HepG2 (cell line): ENCODE results near the gene SNAPIN. TPM values are rescaled to one million over a fixed set of nuclear protein-coding genes. Genes with fewer than 3 reads are reported as not detected.

ENCODE experiments used
- ASH2L ChIP-seq: fragments of 300-600, 200-600 bp; sonication (generic); IDR thresholded peaks from 2 replicates; pipeline ENCODE4 v1.7.0; 2017; ENCODE audit warnings: low read depth, mild to moderate bottlenecking, moderate library complexity, mixed read lengths, low read length; ENCODE audit not compliant: insufficient read length
- ATF7-NPFF ChIP-seq: sonication (generic); formaldehyde crosslinking; IDR thresholded peaks from 2 replicates; pipeline ENCODE4 v1.8.1; 2023; ENCODE audit warnings: mild to moderate bottlenecking, low read depth, missing genetic modification reagents, moderate library complexity
- ETV5 ChIP-seq: IDR thresholded peaks from 2 replicates; pipeline ENCODE4 v1.6.1; 2018; ENCODE audit warnings: missing biosample characterization, missing genetic modification reagents, inconsistent platforms, borderline replicate concordance
- GATAD2A ChIP-seq: IDR thresholded peaks from 2 replicates; pipeline ENCODE4 v1.6.1; 2016
- MBD4 ChIP-seq: IDR thresholded peaks from 2 replicates; pipeline ENCODE4 v1.6.1; 2012; ENCODE audit warnings: low read length, inconsistent platforms, borderline replicate concordance
- MED1 ChIP-seq: sonication (generic); formaldehyde crosslinking; IDR thresholded peaks from 2 replicates; pipeline ENCODE4 v1.4.0; 2020; ENCODE audit warnings: missing genetic modification reagents
- MXD4 ChIP-seq: IDR thresholded peaks from 2 replicates; pipeline ENCODE4 v1.6.1; 2016; ENCODE audit warnings: mild to moderate bottlenecking, missing biosample characterization, missing genetic modification reagents
- NCOA2 ChIP-seq: sonication (generic); formaldehyde crosslinking; IDR thresholded peaks from 2 replicates; pipeline ENCODE4 v1.8.0; 2022; ENCODE audit warnings: inconsistent platforms
- NFYC ChIP-seq: IDR thresholded peaks from 2 replicates; pipeline ENCODE4 v1.6.1; 2016; ENCODE audit warnings: missing genetic modification reagents, missing compliant biosample characterization
- RNF2 ChIP-seq: fragments of 450-650 bp; conservative IDR thresholded peaks from 2 replicates; pipeline ENCODE4 v1.6.1; 2016; ENCODE audit warnings: low read depth
- SAFB2 ChIP-seq: sonication (generic); formaldehyde crosslinking; IDR thresholded peaks from 2 replicates; pipeline ENCODE4 v1.5.1; 2020; ENCODE audit warnings: missing genetic modification reagents, low read depth, mild to moderate bottlenecking, borderline replicate concordance
- SALL1 ChIP-seq: sonication (generic); formaldehyde crosslinking; IDR thresholded peaks from 2 replicates; pipeline ENCODE4 v1.8.0; 2022; ENCODE audit warnings: mild to moderate bottlenecking, missing genetic modification reagents
- SOX5 ChIP-seq: IDR thresholded peaks from 2 replicates; pipeline ENCODE4 v1.6.1; 2016; ENCODE audit warnings: borderline replicate concordance
- SP4 ChIP-seq: sonication (generic); formaldehyde crosslinking; IDR thresholded peaks from 2 replicates; pipeline ENCODE4 v1.8.1; 2023; ENCODE audit warnings: mild to moderate bottlenecking, missing genetic modification reagents
- SP5 ChIP-seq: IDR thresholded peaks from 2 replicates; pipeline ENCODE4 v1.6.1; 2016; ENCODE audit warnings: low read depth, borderline replicate concordance
- ZEB1 ChIP-seq: IDR thresholded peaks from 2 replicates; pipeline ENCODE4 v1.6.1; 2012; ENCODE audit warnings: mild to moderate bottlenecking, low read depth, inconsistent platforms; ENCODE audit not compliant: insufficient replicate concordance
- ZKSCAN8 ChIP-seq: IDR thresholded peaks from 2 replicates; pipeline ENCODE4 v1.6.1; 2016; ENCODE audit warnings: borderline replicate concordance, missing genetic modification reagents, missing compliant biosample characterization
- ZMYM4 ChIP-seq: sonication (generic); formaldehyde crosslinking; IDR thresholded peaks from 2 replicates; pipeline ENCODE4 v1.8.1; 2023; ENCODE audit warnings: mild to moderate bottlenecking, missing genetic modification reagents
- ZNF121 ChIP-seq: sonication (generic); formaldehyde crosslinking; IDR thresholded peaks from 2 replicates; pipeline ENCODE4 v1.5.0; 2020; ENCODE audit warnings: mild to moderate bottlenecking, missing genetic modification reagents
- ZNF414 ChIP-seq: sonication (generic); formaldehyde crosslinking; IDR thresholded peaks from 2 replicates; pipeline ENCODE4 v1.5.0; 2020; ENCODE audit warnings: missing genetic modification reagents
- ZNF558 ChIP-seq: sonication (generic); formaldehyde crosslinking; IDR thresholded peaks from 2 replicates; pipeline ENCODE4 v1.9.0; 2022; ENCODE audit warnings: mild to moderate bottlenecking, missing genetic modification reagents, borderline replicate concordance
- ZNF562 ChIP-seq: sonication (generic); formaldehyde crosslinking; IDR thresholded peaks from 2 replicates; pipeline ENCODE4 v1.8.0; 2022; ENCODE audit warnings: missing genetic modification reagents, borderline replicate concordance
- ZNF709 ChIP-seq: sonication (generic); formaldehyde crosslinking; IDR thresholded peaks from 2 replicates; pipeline ENCODE4 v1.5.0; 2020; ENCODE audit warnings: mild to moderate bottlenecking, missing genetic modification reagents
- ZNF790 ChIP-seq: sonication (generic); formaldehyde crosslinking; IDR thresholded peaks from 2 replicates; pipeline ENCODE4 v1.8.0; 2022; ENCODE audit warnings: missing genetic modification reagents, mild to moderate bottlenecking, borderline replicate concordance
- polyA plus RNA-seq, 8 experiments: library from polyadenylated mRNA; depleted of rRNA in 3 of 8; stranded (reverse) in 7 of 8; unstranded in 1 of 8; fragments of >200 nt; fragmentation: Illumina TruSeq in 4 of 8; extraction: Trizol in 4 of 8; gene quantifications; 2 replicates each; pipeline versions ENCODE4 v1.2.1 to v1.2.3, GENCODE V29; 2011 to 2016; ENCODE audit warnings: low read depth in 4 of 8, missing spikeins in 1 of 8, mixed read lengths in 1 of 8; ENCODE audit not compliant: insufficient read depth in 1 of 8
- total RNA-seq, 5 experiments: library from RNA; depleted of rRNA; stranded (reverse); fragments of >200 nt; fragmentation: Illumina TruSeq; extraction: Trizol; gene quantifications; 2 replicates each; pipeline ENCODE4 v1.2.3, GENCODE V29; 2016; ENCODE audit warnings: low read depth in 1 of 5
- TF ChIP-seq, protein P1 (sequence below): sonication (generic); formaldehyde crosslinking; IDR thresholded peaks from 2 replicates; pipeline ENCODE4 v1.4.0; 2020; ENCODE audit warnings: missing genetic modification reagents, borderline replicate concordance

The SNAPIN gene
- total and polyA plus RNA-seq, 2 of the 13 experiments (the other 11 are each of a cell fraction or from before 2014, with no cell fraction given): 23.9 to 25.7 TPM

GRCh38 chr1:153626904-153627714 lies 31.4 kb upstream of the SNAPIN start, which contains the start of gene S100A13 (continued):
- no peak; the same call in 1 of the 2 replicates for TF ChIP-seq MXD4 (CRISPR knock-in tag)
- TF ChIP-seq MED1 (CRISPR knock-in tag): peak; percentile 36; the same call in 1 of the 2 replicates
- TF ChIP-seq ZNF414: peak; percentile 56; the same call in 1 of the 2 replicates
- TF ChIP-seq ZNF558 (CRISPR knock-in tag): 0 out of 2 replicates have a peak, but pooled peaks have one; percentile 50
- TF ChIP-seq RNF2: 0 out of 2 replicates have a peak, but pooled peaks have one; percentile 25
- no peak for TF ChIP-seq ZEB1
- peak; percentile 34; the same call in 1 of the 2 replicates for TF ChIP-seq ATF7-NPFF
- 0 out of 2 replicates have a peak, but pooled peaks have one; percentile 9 for TF ChIP-seq SP5
- TF ChIP-seq NFYC (CRISPR knock-in tag): peak; percentile 29
- peak; percentile 40; the same call in 1 of the 2 replicates for TF ChIP-seq GATAD2A (CRISPR knock-in tag)
- peak; percentile 42; the same call in 1 of the 2 replicates for TF ChIP-seq ZNF790
- no peak for TF ChIP-seq SP4 (CRISPR knock-in tag)
- peak; percentile 79 for TF ChIP-seq ZMYM4
- TF ChIP-seq, protein P1, sequence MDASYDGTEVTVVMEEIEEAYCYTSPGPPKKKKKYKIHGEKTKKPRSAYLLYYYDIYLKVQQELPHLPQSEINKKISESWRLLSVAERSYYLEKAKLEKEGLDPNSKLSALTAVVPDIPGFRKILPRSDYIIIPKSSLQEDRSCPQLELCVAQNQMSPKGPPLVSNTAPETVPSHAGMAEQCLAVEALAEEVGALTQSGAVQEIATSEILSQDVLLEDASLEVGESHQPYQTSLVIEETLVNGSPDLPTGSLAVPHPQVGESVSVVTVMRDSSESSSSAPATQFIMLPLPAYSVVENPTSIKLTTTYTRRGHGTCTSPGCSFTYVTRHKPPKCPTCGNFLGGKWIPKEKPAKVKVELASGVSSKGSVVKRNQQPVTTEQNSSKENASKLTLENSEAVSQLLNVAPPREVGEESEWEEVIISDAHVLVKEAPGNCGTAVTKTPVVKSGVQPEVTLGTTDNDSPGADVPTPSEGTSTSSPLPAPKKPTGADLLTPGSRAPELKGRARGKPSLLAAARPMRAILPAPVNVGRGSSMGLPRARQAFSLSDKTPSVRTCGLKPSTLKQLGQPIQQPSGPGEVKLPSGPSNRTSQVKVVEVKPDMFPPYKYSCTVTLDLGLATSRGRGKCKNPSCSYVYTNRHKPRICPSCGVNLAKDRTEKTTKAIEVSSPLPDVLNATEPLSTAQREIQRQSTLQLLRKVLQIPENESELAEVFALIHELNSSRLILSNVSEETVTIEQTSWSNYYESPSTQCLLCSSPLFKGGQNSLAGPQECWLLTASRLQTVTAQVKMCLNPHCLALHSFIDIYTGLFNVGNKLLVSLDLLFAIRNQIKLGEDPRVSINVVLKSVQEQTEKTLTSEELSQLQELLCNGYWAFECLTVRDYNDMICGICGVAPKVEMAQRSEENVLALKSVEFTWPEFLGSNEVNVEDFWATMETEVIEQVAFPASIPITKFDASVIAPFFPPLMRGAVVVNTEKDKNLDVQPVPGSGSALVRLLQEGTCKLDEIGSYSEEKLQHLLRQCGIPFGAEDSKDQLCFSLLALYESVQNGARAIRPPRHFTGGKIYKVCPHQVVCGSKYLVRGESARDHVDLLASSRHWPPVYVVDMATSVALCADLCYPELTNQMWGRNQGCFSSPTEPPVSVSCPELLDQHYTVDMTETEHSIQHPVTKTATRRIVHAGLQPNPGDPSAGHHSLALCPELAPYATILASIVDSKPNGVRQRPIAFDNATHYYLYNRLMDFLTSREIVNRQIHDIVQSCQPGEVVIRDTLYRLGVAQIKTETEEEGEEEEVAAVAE: 0 out of 2 replicates have a peak, but pooled peaks have one; percentile 24
- TF ChIP-seq NCOA2 (CRISPR knock-in tag): no peak
- 0 out of 2 replicates have a peak, but pooled peaks have one; percentile 11 for TF ChIP-seq ZNF121 (CRISPR knock-in tag)
- TF ChIP-seq SAFB2: no peak
- no peak for TF ChIP-seq ZNF562 (CRISPR knock-in tag)
- TF ChIP-seq ETV5 (CRISPR knock-in tag): peak; percentile 12; the same call in 1 of the 2 replicates
- 0 out of 2 replicates have a peak, but pooled peaks have one; percentile 51 for TF ChIP-seq ZNF709
- TF ChIP-seq ASH2L: peak; percentile 57
- TF ChIP-seq MBD4: no peak
- 0 out of 2 replicates have a peak, but pooled peaks have one; percentile 23 for TF ChIP-seq SOX5 (CRISPR knock-in tag)
- peak; percentile 57; the same call in 1 of the 2 replicates for TF ChIP-seq SALL1 (CRISPR knock-in tag)
- TF ChIP-seq ZKSCAN8: 0 out of 2 replicates have a peak, but pooled peaks have one; percentile 7
